WI38 (cell line): ENCODE results near the gene HCRT.

Experiments used
- H3K4me3 ChIP-seq: 2 replicates; pipeline ENCODE4 v1.5.1; 2011; ENCODE audit warnings: low read depth, mild to moderate bottlenecking, control low read depth, low read length
- CTCF ChIP-seq: IDR thresholded peaks from 2 replicates; pipeline ENCODE4 v1.5.1; 2012; ENCODE audit warnings: low read depth, mild to moderate bottlenecking, control low read depth, low read length

HCRT gene

GRCh38 chr17:42174126-42174783 lies 11.0 kb downstream of the HCRT start:
- TF ChIP-seq CTCF = no peak
- H3K4me3 ChIP-seq = no peak overlapping the region

GRCh38 chr17:42171831-42172230 lies 13.4 kb downstream of the HCRT start:
- H3K4me3 ChIP-seq = no peak overlapping the region
- TF ChIP-seq CTCF = no peak

GRCh38 chr17:42169351-42169750 lies 15.9 kb downstream of the HCRT start:
- H3K4me3 ChIP-seq = no peak overlapping the region
- TF ChIP-seq CTCF = no peak

GRCh38 chr17:42167807-42168206 lies 17.4 kb downstream of the HCRT start:
- TF ChIP-seq CTCF = no peak
- no peak overlapping the region for H3K4me3 ChIP-seq

GRCh38 chr17:42166196-42166763 lies 19.0 kb downstream of the HCRT start:
- H3K4me3 ChIP-seq = no peak overlapping the region

GRCh38 chr17:42165751-42166150 lies 19.5 kb downstream of the HCRT start:
- no peak for TF ChIP-seq CTCF
- H3K4me3 ChIP-seq = no peak overlapping the region

More at GRCh38 chr17:42166196-42166763, 19.0 kb downstream of the HCRT start:
- TF ChIP-seq CTCF = no peak

GRCh38 chr17:42163696-42164407 lies 21.4 kb downstream of the HCRT start:
- H3K4me3 ChIP-seq = no peak overlapping the region
- no peak for TF ChIP-seq CTCF
